Uterus (tissue), 4 donors: ENCODE results near the gene CPZ. TPM values are rescaled to one million over a fixed set of nuclear protein-coding genes. Genes with fewer than 3 reads are reported as not detected.

Experiments used
- DNase-seq, 2 donors: peaks; one replicate each; pipeline ENCODE4 v3.0.0-alpha.2; 2019 to 2020
- H3K27ac ChIP-seq, 2 donors: fragments of 200-600 bp; sonication (generic); 1 replicate in 1 of 2; 2 replicates in 1 of 2; pipeline ENCODE4 v1.5.1; 2016 to 2018
- H3K27me3 ChIP-seq, 2 donors: fragments of 200-600 bp; sonication (generic); one replicate each; pipeline ENCODE4 v1.5.1; 2018 to 2019; ENCODE audit warnings: control low read depth in 1 of 2
- H3K36me3 ChIP-seq, 2 donors: fragments of 200-600 bp; sonication (generic); one replicate each; pipeline ENCODE4 v1.5.1; 2019; ENCODE audit warnings: control low read depth in 1 of 2
- H3K4me1 ChIP-seq, 2 donors: fragments of 200-600 bp; sonication (generic); one replicate each; pipeline ENCODE4 v1.5.1; 2018 to 2019; ENCODE audit warnings: control low read depth in 1 of 2
- H3K4me3 ChIP-seq, 2 donors: fragments of 200-600 bp; sonication (generic); 1 replicate in 1 of 2; 2 replicates in 1 of 2; pipeline ENCODE4 v1.5.1; 2018 to 2019; ENCODE audit warnings: mild to moderate bottlenecking in 1 of 2
- H3K9me3 ChIP-seq, 2 donors: fragments of 200-600 bp; sonication (generic); one replicate each; pipeline ENCODE4 v1.5.1; 2019; ENCODE audit warnings: control low read depth in 1 of 2
- POLR2A ChIP-seq, 2 donors: fragments of 450-650 bp; IDR thresholded peaks; one replicate each; pipeline ENCODE4 v1.6.1; 2016; ENCODE audit warnings: antibody characterized with exemption in 2 of 2, mild to moderate bottlenecking in 1 of 2, moderate library complexity in 1 of 2
- intact Hi-C: fragments of 100-400 bp; cut with DNase I; formaldehyde crosslinking; loops from one replicate; pipeline ENCODE4 v1.15.1; 2023; ENCODE audit warnings: low total_unique reads
- total RNA-seq, 4 donors: library from RNA; depleted of rRNA in 3 of 4; stranded (reverse); fragments of >200 nt in 3 of 4; gene quantifications; one replicate each; pipeline versions ENCODE4 v1.1.0 to v1.2.4, GENCODE V29; 2014 to 2023
- TF ChIP-seq, protein P1 (sequence below), 4 experiments: fragments of 200-600 bp in 2 of 4; fragments of 450-650 bp in 2 of 4; sonication (generic) in 2 of 4; IDR thresholded peaks; one replicate each; pipeline ENCODE4 v1.5.1; 2016 to 2019; ENCODE audit warnings: antibody characterized with exemption in 4 of 4, mild to moderate bottlenecking in 2 of 4, moderate library complexity in 1 of 4
- donor health status: DM: yes; HTN: yes; CAD: no.

CPZ gene
- total RNA-seq, 4 donors from 2014 or later, result 0.29 to 45.8 (median 5.4) TPM

GRCh38 chr4:8665406-8666360 is 73.1 kb downstream of the CPZ start:
- no peaks in the 10 kb centered on the region for H3K9me3 ChIP-seq
- H3K4me1 ChIP-seq, result no peaks in the 10 kb centered on the region
- intact Hi-C loops, result no loop called here

DNA sequence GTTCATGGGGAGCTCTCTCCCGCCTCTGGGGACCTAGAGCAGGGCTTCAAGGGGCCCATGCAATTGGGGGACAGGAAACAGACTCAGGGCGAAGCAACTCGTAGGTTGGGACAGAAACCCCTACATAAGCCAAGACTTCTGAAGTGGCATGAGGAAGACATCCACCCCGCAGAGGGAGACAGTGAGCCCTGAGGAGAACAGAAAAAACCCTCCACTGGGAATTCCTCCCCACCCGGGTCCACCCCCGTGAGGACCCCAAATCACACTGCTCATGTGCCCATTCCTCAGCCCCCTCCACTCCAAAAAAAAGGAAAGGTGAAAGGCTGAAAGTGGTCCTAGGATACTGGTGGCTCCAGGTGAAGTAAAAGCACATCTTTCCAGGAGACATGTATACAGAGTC is 74.0 kb downstream of the CPZ start:
- no peaks in the 10 kb centered on the region for H3K36me3 ChIP-seq
- H3K4me1 ChIP-seq, result no peaks in the 10 kb centered on the region
- no peak overlapping the region for H3K4me3 ChIP-seq
- TF ChIP-seq, protein P1, sequence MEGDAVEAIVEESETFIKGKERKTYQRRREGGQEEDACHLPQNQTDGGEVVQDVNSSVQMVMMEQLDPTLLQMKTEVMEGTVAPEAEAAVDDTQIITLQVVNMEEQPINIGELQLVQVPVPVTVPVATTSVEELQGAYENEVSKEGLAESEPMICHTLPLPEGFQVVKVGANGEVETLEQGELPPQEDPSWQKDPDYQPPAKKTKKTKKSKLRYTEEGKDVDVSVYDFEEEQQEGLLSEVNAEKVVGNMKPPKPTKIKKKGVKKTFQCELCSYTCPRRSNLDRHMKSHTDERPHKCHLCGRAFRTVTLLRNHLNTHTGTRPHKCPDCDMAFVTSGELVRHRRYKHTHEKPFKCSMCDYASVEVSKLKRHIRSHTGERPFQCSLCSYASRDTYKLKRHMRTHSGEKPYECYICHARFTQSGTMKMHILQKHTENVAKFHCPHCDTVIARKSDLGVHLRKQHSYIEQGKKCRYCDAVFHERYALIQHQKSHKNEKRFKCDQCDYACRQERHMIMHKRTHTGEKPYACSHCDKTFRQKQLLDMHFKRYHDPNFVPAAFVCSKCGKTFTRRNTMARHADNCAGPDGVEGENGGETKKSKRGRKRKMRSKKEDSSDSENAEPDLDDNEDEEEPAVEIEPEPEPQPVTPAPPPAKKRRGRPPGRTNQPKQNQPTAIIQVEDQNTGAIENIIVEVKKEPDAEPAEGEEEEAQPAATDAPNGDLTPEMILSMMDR (IDR thresholded peaks at IDR 0.05), result no peak
- no peak for TF ChIP-seq POLR2A (IDR thresholded peaks at IDR 0.05)
- H3K9me3 ChIP-seq, result no peaks in the 10 kb centered on the region
- H3K27ac ChIP-seq, result no peak overlapping the region
- DNase-seq, result no peak
- H3K27me3 ChIP-seq, result peaks cover 0 to 6% of the 10 kb centered on the region in 2 donors
- intact Hi-C loops, result no loop called here

More at GRCh38 chr4:8665406-8666360, 73.1 kb downstream of the CPZ start:
- H3K27me3 ChIP-seq, result peaks cover 0 to 6% of the 10 kb centered on the region in 2 donors
- TF ChIP-seq, protein P1 (IDR thresholded peaks at IDR 0.05), result no peak
- TF ChIP-seq POLR2A (IDR thresholded peaks at IDR 0.05), result no peak
- no peak overlapping the region for H3K27ac ChIP-seq
- H3K36me3 ChIP-seq, result no peaks in the 10 kb centered on the region
- H3K4me3 ChIP-seq, result no peak overlapping the region
- no peak for DNase-seq

Other genes starting within 250 kb of the CPZ start
- gene ACOX3, start 152.0 kb upstream of the CPZ start, total RNA-seq, result 10 to 100 TPM; 17.9 to 31.1 (median 22.5) TPM
- 10 to 100 TPM in 3 of 4 donors, 1 to 10 TPM in 1; 3.3 to 38.8 (median 32.3) TPM for gene TRMT44, start 152.0 kb upstream of the CPZ start, total RNA-seq
- gene GPR78, start 12.4 kb upstream of the CPZ start, total RNA-seq, result 1 to 10 TPM in 1 of 4 donors, under 1 TPM in 1, not detected in 2; 0.43 to 2.1 TPM